GM12873 (cell line): ENCODE data around the gene CETN3.

Experiments used
- CTCF ChIP-seq: IDR thresholded peaks from 2 replicates; pipeline ENCODE4 v1.5.1; 2012; ENCODE audit warnings: low read depth, mild to moderate bottlenecking, moderate library complexity, low read length, control low read depth; ENCODE audit not compliant: insufficient read depth; ENCODE audit errors: missing control alignments

Gene CETN3

GRCh38 chr5:90398726-90399125 is 10.8 kb downstream of the CETN3 start:
- TF ChIP-seq CTCF = no peak

- no peak for TF ChIP-seq CTCF
Observed at GRCh38 chr5:90395005-90395404, 14.6 kb downstream of the CETN3 start.

GRCh38 chr5:90390928-90391327 is 18.6 kb downstream of the CETN3 start:
- TF ChIP-seq CTCF = no peak

- no peak for TF ChIP-seq CTCF
Observed at GRCh38 chr5:90390326-90390725, 19.2 kb downstream of the CETN3 start.

- TF ChIP-seq CTCF = no peak
Observed at GRCh38 chr5:90387508-90387907, 22.0 kb downstream of the CETN3 start.

- peak; percentile 37 for TF ChIP-seq CTCF
Observed at GRCh38 chr5:90386099-90386710, 23.4 kb downstream of the CETN3 start.

GRCh38 chr5:90384389-90384788 is 25.2 kb downstream of the CETN3 start:
- TF ChIP-seq CTCF = no peak

- no peak for TF ChIP-seq CTCF
Observed at GRCh38 chr5:90383903-90384302, 25.7 kb downstream of the CETN3 start.
